SJCRH30 (cell line): ENCODE results near the gene SEMA4F. TPM values are rescaled to one million over a fixed set of nuclear protein-coding genes. Genes with fewer than 3 reads are reported as not detected.
A peak's percentile ranks its signal among the peaks of the same experiment; 100 is the strongest.

Source experiments
- DNase-seq, 2 experiments: peaks; one replicate each; pipeline ENCODE4 v3.0.0-alpha.2; 2015 to 2020
- H3K27ac ChIP-seq: fragments of 250-450 bp; sonication (Bioruptor Pico); 2 replicates; pipeline ENCODE4 v1.5.1; 2020; ENCODE audit warnings: mild to moderate bottlenecking, moderate library complexity
- H3K27me3 ChIP-seq: fragments of 250-450 bp; sonication (Bioruptor Pico); 2 replicates; pipeline ENCODE4 v1.5.1; 2020; ENCODE audit warnings: mild to moderate bottlenecking, moderate library complexity
- H3K36me3 ChIP-seq: fragments of 250-450 bp; sonication (Bioruptor Pico); 2 replicates; pipeline ENCODE4 v1.5.1; 2020; ENCODE audit warnings: mild to moderate bottlenecking, moderate library complexity
- H3K4me1 ChIP-seq: fragments of 250-450 bp; sonication (Bioruptor Pico); 2 replicates; pipeline ENCODE4 v1.5.1; 2020; ENCODE audit warnings: mild to moderate bottlenecking, moderate library complexity
- H3K4me3 ChIP-seq: fragments of 250-450 bp; sonication (Bioruptor Pico); 2 replicates; pipeline ENCODE4 v1.5.1; 2020; ENCODE audit warnings: mild to moderate bottlenecking, moderate library complexity
- H3K9me3 ChIP-seq: fragments of 250-450 bp; sonication (Bioruptor Pico); replicated peaks from 2 replicates; pipeline ENCODE4 v1.5.1; 2020; ENCODE audit warnings: mild to moderate bottlenecking, moderate library complexity
- total RNA-seq: library from RNA; depleted of rRNA; stranded (reverse); fragments of >200 nt; shearing (Covaris generic); gene quantifications from 2 replicates; pipeline ENCODE4 v1.2.3, GENCODE V29; 2014; rRNA removed

The SEMA4F gene
- total RNA-seq, 1 experiment from 2014 or later = 5.6 TPM

DNA sequence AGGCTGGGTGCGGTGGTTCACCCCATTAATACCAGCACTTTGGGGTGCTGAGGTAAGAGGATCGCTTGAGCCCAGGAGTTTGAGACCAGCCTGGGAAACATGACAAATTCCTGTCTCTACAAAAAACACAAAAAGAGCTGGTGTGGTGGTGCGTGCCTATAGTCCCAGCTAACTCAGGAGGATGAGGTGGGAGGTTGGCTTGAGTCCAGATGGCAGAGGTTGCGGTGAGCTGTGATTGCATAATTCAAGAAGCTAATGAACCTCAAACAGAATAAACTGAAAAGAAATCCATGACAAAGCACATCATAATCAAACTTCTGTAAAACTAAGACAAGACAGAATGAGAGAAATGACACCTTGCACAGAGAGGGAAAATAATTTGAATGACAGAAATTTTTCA is 54.8 kb downstream of the SEMA4F start:
- peaks cover 3% of the 10 kb centered on the region; the same call in 1 of the 2 replicates for H3K27me3 ChIP-seq
- no peaks in the 10 kb centered on the region for H3K9me3 ChIP-seq

DNA sequence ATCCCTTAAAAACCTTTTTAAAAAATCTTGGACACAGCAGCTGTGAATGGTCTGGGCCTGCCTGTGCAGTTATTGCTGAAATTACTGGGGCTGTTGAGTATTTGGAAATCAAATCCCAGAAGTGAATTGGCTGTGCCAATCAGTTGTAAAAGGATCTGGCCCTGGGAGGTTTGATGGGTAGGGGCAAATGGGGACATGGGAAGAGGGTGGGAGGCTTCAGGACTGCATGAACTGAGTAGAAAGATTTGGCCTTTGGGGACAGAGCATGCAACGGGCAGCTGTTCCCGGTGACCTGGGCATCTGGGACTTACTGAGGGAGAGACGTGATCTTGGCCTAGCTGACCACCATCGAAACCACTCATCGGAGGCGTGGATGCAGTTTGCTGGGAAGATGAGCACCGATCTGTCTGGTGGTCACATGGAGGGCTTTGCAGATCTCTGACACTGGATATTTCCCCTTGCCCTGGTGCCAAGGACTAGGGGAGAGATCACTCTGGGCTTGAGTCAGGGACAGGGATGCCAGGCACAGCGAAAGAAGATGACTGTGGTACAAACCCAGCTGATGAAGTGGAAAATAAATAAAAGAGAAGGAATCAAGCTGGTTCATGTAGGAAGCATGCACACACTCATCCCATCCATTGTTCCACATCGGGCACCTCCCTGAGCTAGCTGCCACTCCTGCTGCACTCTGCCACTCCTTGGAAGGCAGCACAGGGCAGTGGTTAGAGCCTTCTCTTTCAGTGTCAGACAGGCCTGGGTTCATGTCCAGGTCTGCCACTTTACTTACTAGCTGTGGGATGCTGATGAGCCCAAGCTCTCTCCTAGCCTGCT is 58.4 kb downstream of the SEMA4F start:
- H3K27me3 ChIP-seq = peaks cover 6% of the 10 kb centered on the region; the same call in 1 of the 2 replicates
- H3K27ac ChIP-seq = no peak overlapping the region
- H3K36me3 ChIP-seq = no peaks in the 10 kb centered on the region
- H3K4me3 ChIP-seq = no peak overlapping the region
- DNase-seq = no peak
- H3K4me1 ChIP-seq = 0 out of 2 replicates have a peak, but pooled peaks cover 3% of the 10 kb centered on the region
- no peaks in the 10 kb centered on the region for H3K9me3 ChIP-seq

More for the DNA sequence above, 54.8 kb downstream of the SEMA4F start:
- H3K4me3 ChIP-seq = no peak overlapping the region
- no peak overlapping the region for H3K27ac ChIP-seq
- no peaks in the 10 kb centered on the region for H3K36me3 ChIP-seq
- no peaks in the 10 kb centered on the region for H3K4me1 ChIP-seq
- no peak for DNase-seq

DNA sequence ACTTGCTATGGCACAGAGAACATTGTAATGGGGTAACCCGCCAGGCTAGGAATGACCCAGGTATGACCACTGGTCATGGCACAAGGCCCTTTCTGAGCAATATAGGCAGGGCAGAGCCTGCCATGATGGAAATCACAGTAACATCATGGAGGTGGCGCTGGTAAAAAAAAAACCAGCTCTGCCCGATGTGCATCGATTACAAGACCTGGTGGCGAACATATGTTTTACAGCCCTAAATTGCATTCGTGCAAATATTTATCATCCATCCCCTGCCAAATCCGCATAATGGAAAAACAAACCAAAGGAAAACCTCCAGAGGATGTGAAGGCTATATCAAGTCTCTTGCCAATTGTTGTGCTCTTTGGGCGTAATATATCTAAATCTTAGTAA is 60.6 kb downstream of the SEMA4F start:
- Histone ChIP-seq H3K9me3 (no peaks in the 10 kb centered on the region), H3K4me1 (0 out of 2 replicates have a peak, but pooled peaks cover 3% of the 10 kb centered on the region), H3K36me3 (no peaks in the 10 kb centered on the region), H3K27ac (no peak overlapping the region), H3K4me3 (peak overlapping the region; percentile 59), H3K27me3 (peaks cover 9% of the 10 kb centered on the region; the same call in 1 of the 2 replicates)
- DNase-seq = no peak

DNA sequence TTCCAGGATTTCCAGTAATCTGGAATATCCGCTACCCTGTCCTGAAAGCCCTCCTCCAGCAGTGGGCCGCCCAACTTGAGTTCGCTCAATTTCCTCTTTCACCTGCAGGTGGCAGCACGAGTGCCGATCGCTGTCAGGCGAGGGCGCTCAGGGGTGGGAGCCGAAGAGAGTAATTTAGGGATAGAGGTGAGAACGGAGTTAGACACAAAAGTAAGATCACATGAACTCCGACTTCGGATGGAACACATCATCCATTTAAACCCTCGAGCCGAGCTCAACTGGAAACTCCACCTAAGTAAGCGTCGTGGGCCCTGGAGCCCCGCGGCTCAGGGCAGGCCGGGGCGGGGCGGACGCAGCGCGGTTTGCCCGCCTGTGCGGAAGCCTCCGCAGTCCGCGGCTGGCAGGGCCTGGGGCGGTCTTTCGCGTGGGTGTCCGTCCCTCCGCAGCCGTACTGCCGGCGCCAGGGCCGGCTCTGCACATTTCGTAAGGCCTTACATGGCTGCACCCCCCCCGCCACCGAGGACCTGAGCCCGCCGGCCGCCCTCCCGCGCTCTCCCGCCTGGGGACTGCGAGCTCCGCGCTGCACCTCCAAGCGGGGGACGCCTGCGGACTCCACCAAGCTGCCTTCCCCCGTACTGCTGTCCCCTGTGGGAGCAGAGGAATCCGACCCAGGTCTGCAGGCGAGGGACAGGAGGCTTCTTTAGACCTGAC is 61.2 kb downstream of the SEMA4F start:
- no peak overlapping the region for H3K27ac ChIP-seq
- peak; percentile 79 to 89 for DNase-seq
- peak overlapping the region; percentile 59 for H3K4me3 ChIP-seq
- H3K4me1 ChIP-seq = 0 out of 2 replicates have a peak, but pooled peaks cover 3% of the 10 kb centered on the region
- H3K27me3 ChIP-seq = peaks cover 9% of the 10 kb centered on the region; the same call in 1 of the 2 replicates
- no peaks in the 10 kb centered on the region for H3K36me3 ChIP-seq
- no peaks in the 10 kb centered on the region for H3K9me3 ChIP-seq

DNA sequence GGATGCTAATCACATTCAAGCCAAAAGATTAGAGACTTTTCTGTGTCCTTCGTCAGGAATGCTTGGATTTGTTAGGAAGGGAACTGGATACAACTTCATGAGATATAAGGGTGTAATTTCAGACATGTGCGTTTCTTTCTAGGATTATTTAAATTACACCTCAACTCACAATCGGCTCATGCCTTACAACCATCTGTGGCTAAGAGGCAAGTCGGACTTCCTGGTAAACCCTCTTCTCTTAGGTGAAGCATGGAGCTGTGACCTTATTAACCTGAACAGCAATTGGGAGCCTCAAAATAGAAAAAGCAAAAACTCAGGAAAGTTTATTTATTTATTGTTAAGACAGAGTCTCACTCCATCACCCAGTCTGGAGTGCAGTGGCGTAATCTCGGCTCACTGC is 61.8 kb downstream of the SEMA4F start:
- DNase-seq = no peak
- Histone ChIP-seq H3K36me3 (no peaks in the 10 kb centered on the region), H3K4me3 (peak overlapping the region; percentile 59), H3K9me3 (no peaks in the 10 kb centered on the region), H3K27me3 (peaks cover 9% of the 10 kb centered on the region; the same call in 1 of the 2 replicates), H3K27ac (no peak overlapping the region), H3K4me1 (0 out of 2 replicates have a peak, but pooled peaks cover 3% of the 10 kb centered on the region)

DNA sequence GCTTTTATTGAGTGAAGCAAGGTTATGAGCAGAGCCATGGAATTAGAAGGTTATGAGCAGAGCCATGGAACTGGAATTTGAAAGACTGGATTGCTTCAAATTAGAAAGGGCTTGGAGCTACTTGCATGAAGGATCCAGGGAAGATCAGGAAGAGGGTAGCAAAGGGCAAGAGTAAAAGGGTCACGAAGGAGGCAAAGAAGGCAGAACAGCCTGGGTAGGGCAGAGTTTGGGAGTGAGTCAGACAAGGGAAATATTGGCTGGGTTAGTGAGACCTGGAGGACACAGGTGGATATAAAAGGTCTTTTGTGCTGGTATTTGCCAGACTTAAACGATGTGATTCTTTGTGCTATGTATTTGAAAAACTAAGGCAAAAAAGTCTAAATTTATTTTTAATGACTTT is 65.0 kb downstream of the SEMA4F start:
- DNase-seq = no peak
- Histone ChIP-seq H3K27ac (no peak overlapping the region), H3K4me1 (0 out of 2 replicates have a peak, but pooled peaks cover 3% of the 10 kb centered on the region), H3K4me3 (no peak overlapping the region), H3K36me3 (no peaks in the 10 kb centered on the region), H3K27me3 (peaks cover 5% of the 10 kb centered on the region; the same call in 1 of the 2 replicates), H3K9me3 (no peaks in the 10 kb centered on the region)

DNA sequence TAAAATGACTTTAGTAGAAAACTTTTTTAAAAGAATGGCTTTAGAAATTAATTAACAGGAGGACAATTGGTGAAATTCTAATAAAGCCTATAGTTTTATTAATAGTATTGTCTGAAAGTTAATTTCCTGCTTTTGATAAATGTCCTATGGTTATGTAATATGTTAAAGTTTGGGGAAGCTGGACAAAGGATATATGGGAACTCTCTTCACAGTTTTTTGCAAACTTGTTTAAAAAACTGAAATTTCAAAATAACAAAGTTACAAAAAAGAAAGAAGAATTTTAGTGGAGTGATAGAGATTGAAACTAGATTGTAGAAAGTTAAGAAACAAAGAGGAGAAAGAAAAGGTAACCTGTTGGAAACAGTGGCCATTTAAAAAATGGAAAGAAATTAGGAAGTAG is 67.3 kb downstream of the SEMA4F start:
- H3K36me3 ChIP-seq = no peaks in the 10 kb centered on the region
- no peaks in the 10 kb centered on the region for H3K9me3 ChIP-seq
- no peak overlapping the region for H3K4me3 ChIP-seq
- H3K4me1 ChIP-seq = no peaks in the 10 kb centered on the region
- H3K27ac ChIP-seq = no peak overlapping the region
- no peak for DNase-seq
- H3K27me3 ChIP-seq = peaks cover 3% of the 10 kb centered on the region; the same call in 1 of the 2 replicates

DNA sequence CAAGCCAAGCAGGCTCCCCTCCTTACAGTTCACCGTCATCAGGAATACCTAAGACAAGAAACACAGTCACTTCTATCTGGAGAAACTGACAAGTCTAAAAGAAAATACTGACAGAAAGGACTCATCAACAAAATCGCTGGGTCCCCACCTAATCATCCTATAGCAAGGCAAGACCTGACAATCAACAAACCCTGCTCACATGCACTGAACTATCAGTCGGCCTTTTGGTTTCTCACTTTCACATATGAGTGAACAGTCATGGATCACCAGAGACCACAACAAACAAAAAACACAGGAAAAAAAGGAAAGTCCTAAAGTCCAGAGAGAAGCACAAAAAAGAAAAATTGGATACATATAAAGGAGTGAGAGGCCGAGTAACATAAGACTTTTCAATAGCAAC is 70.4 kb downstream of the SEMA4F start:
- Histone ChIP-seq H3K9me3 (no peaks in the 10 kb centered on the region), H3K36me3 (no peaks in the 10 kb centered on the region), H3K4me1 (no peaks in the 10 kb centered on the region), H3K27me3 (no peaks in the 10 kb centered on the region), H3K27ac (no peak overlapping the region), H3K4me3 (no peak overlapping the region)
- no peak for DNase-seq

DNA sequence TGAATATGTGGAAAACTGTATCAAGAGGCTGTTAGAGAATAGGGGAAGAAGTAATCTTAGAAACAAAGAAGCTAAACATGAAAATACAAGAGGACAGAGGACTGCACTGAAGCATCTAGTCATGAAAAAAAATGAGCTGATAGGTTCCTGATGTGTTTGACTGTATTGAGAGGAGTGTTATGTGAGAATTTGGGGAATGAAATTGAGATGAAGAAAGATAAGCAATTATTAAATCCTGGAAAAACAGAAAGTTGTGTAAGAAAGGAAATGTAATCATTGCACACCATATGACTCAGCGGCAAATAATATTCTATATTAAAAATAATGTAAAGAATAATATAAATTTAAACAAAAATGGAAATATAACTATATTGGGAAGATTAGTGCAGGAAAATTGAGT is 71.2 kb downstream of the SEMA4F start:
- no peak for DNase-seq
- no peaks in the 10 kb centered on the region for H3K4me1 ChIP-seq
- H3K4me3 ChIP-seq = no peak overlapping the region
- H3K9me3 ChIP-seq = no peaks in the 10 kb centered on the region
- no peaks in the 10 kb centered on the region for H3K27me3 ChIP-seq
- H3K36me3 ChIP-seq = no peaks in the 10 kb centered on the region
- no peak overlapping the region for H3K27ac ChIP-seq

DNA sequence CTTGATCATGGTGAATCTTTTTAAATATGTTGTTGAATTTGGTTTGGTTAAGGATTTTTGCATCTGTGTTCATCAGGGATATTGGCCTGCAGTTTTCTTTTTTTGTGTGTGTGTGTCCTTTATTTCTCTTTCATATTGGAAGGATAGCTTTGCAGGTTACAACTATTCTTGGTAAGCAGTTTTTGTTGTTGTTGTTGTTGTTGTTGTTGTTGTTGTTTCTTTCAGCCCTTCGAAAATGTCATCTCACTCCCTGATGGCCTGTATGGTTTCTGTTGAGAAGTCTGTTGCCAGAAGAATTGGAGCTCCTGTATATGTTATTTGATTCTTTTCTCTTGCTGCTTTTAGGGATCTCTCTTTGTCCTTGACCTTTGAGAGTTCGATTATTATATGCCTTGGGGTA is 74.8 kb downstream of the SEMA4F start:
- no peaks in the 10 kb centered on the region for H3K27me3 ChIP-seq
- H3K9me3 ChIP-seq = no peaks in the 10 kb centered on the region
- H3K27ac ChIP-seq = no peak overlapping the region
- DNase-seq = no peak
- H3K36me3 ChIP-seq = no peaks in the 10 kb centered on the region
- no peak overlapping the region for H3K4me3 ChIP-seq
- no peaks in the 10 kb centered on the region for H3K4me1 ChIP-seq

DNA sequence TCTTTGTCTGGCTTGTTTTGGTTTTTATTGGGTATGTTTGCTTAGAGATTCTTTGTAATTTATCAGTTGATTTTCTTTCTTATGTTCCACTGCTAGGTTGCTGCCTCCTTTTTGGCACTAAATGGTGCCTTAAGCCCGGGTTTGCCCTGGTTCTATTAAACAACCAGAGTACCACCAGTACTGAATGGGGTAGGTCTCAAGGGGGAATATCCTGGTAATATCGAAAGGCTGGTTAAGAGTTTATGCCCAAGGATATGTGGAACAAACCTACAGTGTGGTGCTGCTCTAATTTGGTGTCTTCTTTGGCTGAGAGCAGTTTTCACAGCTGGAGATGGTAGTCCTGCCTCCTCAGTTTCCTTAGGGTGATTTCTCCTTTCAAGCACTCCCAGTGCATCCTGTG is 76.5 kb downstream of the SEMA4F start:
- Histone ChIP-seq H3K4me1 (peaks cover 4% of the 10 kb centered on the region; the same call in 1 of the 2 replicates), H3K36me3 (no peaks in the 10 kb centered on the region), H3K4me3 (no peak overlapping the region), H3K27me3 (no peaks in the 10 kb centered on the region), H3K27ac (no peak overlapping the region), H3K9me3 (no peaks in the 10 kb centered on the region)
- no peak for DNase-seq

Other genes starting within 250 kb of the SEMA4F start
- 0.43 and 0.48 TPM in 2 replicates for gene C2orf81, start 232.6 kb upstream of the SEMA4F start, total RNA-seq
- 28.3 and 33.1 TPM in 2 replicates for gene WDR54, start 232.5 kb upstream of the SEMA4F start, total RNA-seq
- gene RTKN, start 212.3 kb upstream of the SEMA4F start, total RNA-seq = 47.4 and 50.4 TPM in 2 replicates
- 9.0 and 14.2 TPM in 2 replicates for gene INO80B, start 199.2 kb upstream of the SEMA4F start, total RNA-seq
- 40.7 and 40.8 TPM in 2 replicates for gene WBP1, start 195.8 kb upstream of the SEMA4F start, total RNA-seq
- gene MOGS, start 188.9 kb upstream of the SEMA4F start, total RNA-seq = 51.7 and 52.8 TPM in 2 replicates
- gene MRPL53, start 181.6 kb upstream of the SEMA4F start, total RNA-seq = 49.6 and 62.0 TPM in 2 replicates
- gene CCDC142, start 171.2 kb upstream of the SEMA4F start, total RNA-seq = 22.0 and 24.0 TPM in 2 replicates
- 14.9 and 21.0 TPM in 2 replicates for gene TTC31, start 171.2 kb upstream of the SEMA4F start, total RNA-seq
- gene LBX2, start 154.6 kb upstream of the SEMA4F start, total RNA-seq = 0.58 and 1.3 TPM in 2 replicates
- gene PCGF1, start 146.6 kb upstream of the SEMA4F start, total RNA-seq = 23.8 and 30.5 TPM in 2 replicates
- not detected in 2 replicates for gene TLX2, start 139.8 kb upstream of the SEMA4F start, total RNA-seq
- gene DQX1, start 128.0 kb upstream of the SEMA4F start, total RNA-seq = 0.30 and 0.61 TPM in 2 replicates
- 125 and 132 TPM in 2 replicates for gene AUP1, start 124.5 kb upstream of the SEMA4F start, total RNA-seq
- 42.6 and 46.3 TPM in 2 replicates for gene HTRA2, start 124.3 kb upstream of the SEMA4F start, total RNA-seq
- gene LOXL3, start 100.3 kb upstream of the SEMA4F start, total RNA-seq = 16.8 and 19.0 TPM in 2 replicates
- gene DOK1, start 99.5 kb upstream of the SEMA4F start, total RNA-seq = 1.7 and 4.4 TPM in 2 replicates
- gene M1AP, start 5.9 kb upstream of the SEMA4F start, total RNA-seq = not detected in 2 replicates
- 38.4 and 38.8 TPM in 2 replicates for gene HK2, start 179.9 kb downstream of the SEMA4F start, total RNA-seq